Vagina (tissue), 2 donors: ENCODE results near the gene CSNK1D.

Experiments
- POLR2A ChIP-seq, 2 donors: fragments of 450-650 bp; IDR thresholded peaks; one replicate each; pipeline ENCODE4 v1.6.1; 2017; ENCODE audit warnings: antibody characterized with exemption in 2 of 2, mild to moderate bottlenecking in 2 of 2, moderate library complexity in 2 of 2
- POLR2AphosphoS5 ChIP-seq, 2 donors: sonication (generic); formaldehyde crosslinking; IDR thresholded peaks; one replicate each; pipeline ENCODE4 v1.9.0; 2017; ENCODE audit warnings: antibody characterized with exemption in 2 of 2, mild to moderate bottlenecking in 2 of 2, low read depth in 1 of 2; ENCODE audit not compliant: insufficient read depth in 1 of 2
- TF ChIP-seq, protein P1 (sequence below), 3 experiments: fragments of 450-650 bp in 2 of 3; fragments of 200-600 bp in 1 of 3; sonication (generic) in 1 of 3; IDR thresholded peaks; one replicate each; pipeline ENCODE4 v1.5.1; 2017 to 2019; ENCODE audit warnings: antibody characterized with exemption in 3 of 3, mild to moderate bottlenecking in 2 of 3, moderate library complexity in 2 of 3

GRCh38 chr17:82276938-82277337 is 3.4 kb upstream of the CSNK1D start:
- TF ChIP-seq, protein P1, sequence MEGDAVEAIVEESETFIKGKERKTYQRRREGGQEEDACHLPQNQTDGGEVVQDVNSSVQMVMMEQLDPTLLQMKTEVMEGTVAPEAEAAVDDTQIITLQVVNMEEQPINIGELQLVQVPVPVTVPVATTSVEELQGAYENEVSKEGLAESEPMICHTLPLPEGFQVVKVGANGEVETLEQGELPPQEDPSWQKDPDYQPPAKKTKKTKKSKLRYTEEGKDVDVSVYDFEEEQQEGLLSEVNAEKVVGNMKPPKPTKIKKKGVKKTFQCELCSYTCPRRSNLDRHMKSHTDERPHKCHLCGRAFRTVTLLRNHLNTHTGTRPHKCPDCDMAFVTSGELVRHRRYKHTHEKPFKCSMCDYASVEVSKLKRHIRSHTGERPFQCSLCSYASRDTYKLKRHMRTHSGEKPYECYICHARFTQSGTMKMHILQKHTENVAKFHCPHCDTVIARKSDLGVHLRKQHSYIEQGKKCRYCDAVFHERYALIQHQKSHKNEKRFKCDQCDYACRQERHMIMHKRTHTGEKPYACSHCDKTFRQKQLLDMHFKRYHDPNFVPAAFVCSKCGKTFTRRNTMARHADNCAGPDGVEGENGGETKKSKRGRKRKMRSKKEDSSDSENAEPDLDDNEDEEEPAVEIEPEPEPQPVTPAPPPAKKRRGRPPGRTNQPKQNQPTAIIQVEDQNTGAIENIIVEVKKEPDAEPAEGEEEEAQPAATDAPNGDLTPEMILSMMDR (IDR thresholded peaks at IDR 0.05) = no peak
- TF ChIP-seq POLR2A (IDR thresholded peaks at IDR 0.05) = no peak
- TF ChIP-seq POLR2AphosphoS5 (IDR thresholded peaks at IDR 0.05; ENCODE audit: insufficient read depth in 1 of 2, low read depth in 1 of 2) = no peak
